Osteoblast (primary cell): Measurements from ENCODE around the gene TTYH3. TPM values are rescaled to one million over a fixed set of nuclear protein-coding genes. Genes with fewer than 3 reads are reported as not detected.

ENCODE experiments used
- DNase-seq: peaks from one replicate; pipeline ENCODE4 v3.0.0; 2011; ENCODE audit warnings: low spot score, mixed read lengths; ENCODE audit not compliant: insufficient read length; ENCODE audit errors: missing footprints
- H2AFZ ChIP-seq: 2 replicates; pipeline ENCODE4 v1.6.0; 2011; ENCODE audit warnings: mild to moderate bottlenecking, low read length
- H3K27ac ChIP-seq: 2 replicates; pipeline ENCODE4 v1.5.1; 2011; ENCODE audit warnings: mild to moderate bottlenecking, low read depth, low read length, moderate library complexity
- H3K27me3 ChIP-seq: 2 replicates; pipeline ENCODE4 v1.6.0; 2012; ENCODE audit warnings: mild to moderate bottlenecking, control low read depth, inconsistent platforms, low read length, moderate library complexity; ENCODE audit not compliant: insufficient read depth
- H3K36me3 ChIP-seq: 2 replicates; pipeline ENCODE4 v1.5.1; 2011; ENCODE audit warnings: mild to moderate bottlenecking, low read length, control low read depth, moderate library complexity; ENCODE audit not compliant: insufficient read depth
- H3K4me1 ChIP-seq: 2 replicates; pipeline ENCODE4 v1.5.1; 2011; ENCODE audit warnings: mild to moderate bottlenecking, low read length, control low read depth, moderate library complexity; ENCODE audit not compliant: insufficient read depth
- H3K4me2 ChIP-seq: 2 replicates; pipeline ENCODE4 v1.6.0; 2011; ENCODE audit warnings: mild to moderate bottlenecking, low read length; ENCODE audit not compliant: insufficient read depth
- H3K4me3 ChIP-seq: fragments of 200-600 bp; sonication (generic); 3 replicates; pipeline ENCODE4 v1.5.1; 2012; ENCODE audit warnings: mild to moderate bottlenecking, low read length, inconsistent platforms; ENCODE audit not compliant: insufficient read depth
- H3K79me2 ChIP-seq: 2 replicates; pipeline ENCODE4 v1.6.0; 2012; ENCODE audit warnings: mild to moderate bottlenecking, low read length, control low read depth, inconsistent platforms; ENCODE audit not compliant: insufficient read depth
- H3K9me3 ChIP-seq: 2 replicates; pipeline ENCODE4 v1.5.1; 2011; ENCODE audit warnings: low read depth, low read length, control low read depth
- H4K20me1 ChIP-seq: 2 replicates; pipeline ENCODE4 v1.6.0; 2012; ENCODE audit warnings: mild to moderate bottlenecking, low read length, control low read depth; ENCODE audit not compliant: insufficient read depth
- total RNA-seq: library from RNA; depleted of rRNA; stranded (reverse); fragments of >200 nt; gene quantifications from 2 replicates; pipeline ENCODE4 v1.2.3, GENCODE V29; 2012
- TF ChIP-seq, protein P1 (sequence below): IDR thresholded peaks from 2 replicates; pipeline ENCODE4 v1.5.1; 2011; ENCODE audit warnings: mild to moderate bottlenecking, low read depth, low read length, moderate library complexity; ENCODE audit errors: extremely low read depth

Gene TTYH3
- total RNA-seq, 1 donor, result 29.0 TPM

- no peak overlapping the region for H3K27ac ChIP-seq
- H3K79me2 ChIP-seq, result no peaks in the 10 kb centered on the region
- H2AFZ ChIP-seq, result no peak overlapping the region
- H4K20me1 ChIP-seq, result no peaks in the 10 kb centered on the region
- no peak overlapping the region for H3K4me3 ChIP-seq
- no peaks in the 10 kb centered on the region for H3K4me1 ChIP-seq
- no peak overlapping the region for H3K4me2 ChIP-seq
- H3K36me3 ChIP-seq, result no peaks in the 10 kb centered on the region
- TF ChIP-seq, protein P1, sequence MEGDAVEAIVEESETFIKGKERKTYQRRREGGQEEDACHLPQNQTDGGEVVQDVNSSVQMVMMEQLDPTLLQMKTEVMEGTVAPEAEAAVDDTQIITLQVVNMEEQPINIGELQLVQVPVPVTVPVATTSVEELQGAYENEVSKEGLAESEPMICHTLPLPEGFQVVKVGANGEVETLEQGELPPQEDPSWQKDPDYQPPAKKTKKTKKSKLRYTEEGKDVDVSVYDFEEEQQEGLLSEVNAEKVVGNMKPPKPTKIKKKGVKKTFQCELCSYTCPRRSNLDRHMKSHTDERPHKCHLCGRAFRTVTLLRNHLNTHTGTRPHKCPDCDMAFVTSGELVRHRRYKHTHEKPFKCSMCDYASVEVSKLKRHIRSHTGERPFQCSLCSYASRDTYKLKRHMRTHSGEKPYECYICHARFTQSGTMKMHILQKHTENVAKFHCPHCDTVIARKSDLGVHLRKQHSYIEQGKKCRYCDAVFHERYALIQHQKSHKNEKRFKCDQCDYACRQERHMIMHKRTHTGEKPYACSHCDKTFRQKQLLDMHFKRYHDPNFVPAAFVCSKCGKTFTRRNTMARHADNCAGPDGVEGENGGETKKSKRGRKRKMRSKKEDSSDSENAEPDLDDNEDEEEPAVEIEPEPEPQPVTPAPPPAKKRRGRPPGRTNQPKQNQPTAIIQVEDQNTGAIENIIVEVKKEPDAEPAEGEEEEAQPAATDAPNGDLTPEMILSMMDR, result no peak
- H3K9me3 ChIP-seq, result no peaks in the 10 kb centered on the region
- DNase-seq, result no peak
- peaks cover 3% of the 10 kb centered on the region for H3K27me3 ChIP-seq
Observed at GRCh38 chr7:2666155-2666554, 34.4 kb downstream of the TTYH3 start.

- Histone ChIP-seq H3K4me1 (no peaks in the 10 kb centered on the region), H4K20me1 (no peaks in the 10 kb centered on the region), H3K4me3 (no peak overlapping the region), H2AFZ (no peak overlapping the region), H3K36me3 (no peaks in the 10 kb centered on the region), H3K79me2 (no peaks in the 10 kb centered on the region), H3K4me2 (no peak overlapping the region), H3K27me3 (peaks cover 3% of the 10 kb centered on the region), H3K27ac (no peak overlapping the region), H3K9me3 (no peaks in the 10 kb centered on the region)
- no peak for DNase-seq
- TF ChIP-seq, protein P1, result no peak
Observed at GRCh38 chr7:2666588-2667250, 34.9 kb downstream of the TTYH3 start.

- DNase-seq, result no peak
- no peak overlapping the region for H3K27ac ChIP-seq
Observed at GRCh38 chr7:2667843-2668242, 36.1 kb downstream of the TTYH3 start.

GRCh38 chr7:2668401-2668800 lies 36.6 kb downstream of the TTYH3 start:
- no peak for DNase-seq
- no peak overlapping the region for H3K27ac ChIP-seq
- no peak overlapping the region for H2AFZ ChIP-seq
- peaks cover 3% of the 10 kb centered on the region for H3K27me3 ChIP-seq
- no peaks in the 10 kb centered on the region for H3K9me3 ChIP-seq
- H3K79me2 ChIP-seq, result no peaks in the 10 kb centered on the region
- H3K36me3 ChIP-seq, result no peaks in the 10 kb centered on the region
- H3K4me1 ChIP-seq, result no peaks in the 10 kb centered on the region
- no peaks in the 10 kb centered on the region for H4K20me1 ChIP-seq
- H3K4me2 ChIP-seq, result no peak overlapping the region
- H3K4me3 ChIP-seq, result no peak overlapping the region
- TF ChIP-seq, protein P1, result no peak

More at GRCh38 chr7:2667843-2668242, 36.1 kb downstream of the TTYH3 start:
- no peak overlapping the region for H3K4me2 ChIP-seq
- no peaks in the 10 kb centered on the region for H3K36me3 ChIP-seq
- no peaks in the 10 kb centered on the region for H3K9me3 ChIP-seq
- peaks cover 3% of the 10 kb centered on the region for H3K27me3 ChIP-seq
- no peaks in the 10 kb centered on the region for H3K79me2 ChIP-seq
- TF ChIP-seq, protein P1, result no peak
- H3K4me3 ChIP-seq, result no peak overlapping the region
- H3K4me1 ChIP-seq, result no peaks in the 10 kb centered on the region
- H4K20me1 ChIP-seq, result no peaks in the 10 kb centered on the region
- H2AFZ ChIP-seq, result no peak overlapping the region
